Thyroid gland (tissue), 4 donors: ENCODE data around the gene GALNT17.

Experiments used
- CTCF ChIP-seq, 6 experiments: fragments of 200-600 bp in 3 of 6; fragments of 450-650 bp in 3 of 6; sonication (generic) in 3 of 6; IDR thresholded peaks; one replicate each; pipeline ENCODE4 v1.5.1; 2016 to 2019; ENCODE audit warnings: antibody characterized with exemption in 6 of 6, mild to moderate bottlenecking in 2 of 6, inconsistent platforms in 1 of 6, moderate library complexity in 1 of 6
- POLR2A ChIP-seq, 2 donors: fragments of 450-650 bp; IDR thresholded peaks; one replicate each; pipeline ENCODE4 v1.6.1; 2017; ENCODE audit warnings: antibody characterized with exemption in 2 of 2, mild to moderate bottlenecking in 2 of 2, moderate library complexity in 1 of 2

DNA sequence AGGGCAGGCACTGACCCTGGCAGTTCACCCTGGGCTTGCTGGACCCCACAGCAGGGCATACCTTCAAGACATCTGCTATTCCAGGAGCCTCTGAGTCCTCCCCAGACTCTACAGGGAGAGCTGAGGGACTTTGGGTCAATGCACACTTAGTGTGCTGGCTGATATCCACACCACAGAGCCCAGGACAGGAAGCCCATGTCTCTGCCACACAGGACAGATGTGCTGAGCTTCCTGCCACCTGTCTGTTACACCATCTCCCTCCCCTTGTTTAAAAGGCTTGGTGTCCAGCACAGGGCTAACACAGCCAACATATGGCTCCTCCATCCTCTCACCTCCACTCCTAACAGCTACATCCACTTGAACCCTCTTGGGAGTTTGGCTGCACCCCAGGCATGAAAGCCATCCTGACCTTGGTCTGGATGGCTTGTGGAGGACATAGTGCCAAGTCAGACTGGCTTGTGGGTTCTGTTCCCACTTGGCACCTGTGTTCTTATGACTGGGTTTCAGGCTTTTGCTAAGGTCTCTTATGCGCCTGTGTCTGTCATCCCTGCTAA is 529.8 kb downstream of the GALNT17 start:
- TF ChIP-seq CTCF (IDR thresholded peaks at IDR 0.05) = no peak
- no peak for TF ChIP-seq POLR2A (IDR thresholded peaks at IDR 0.05)
